NCI-H1694 (cell line): ENCODE measurements around the gene OPA3.

Source experiments
- DNase-seq: peaks from one replicate; lab custom pipeline; 2025; lab: John Stamatoyannopoulos, UW

Gene OPA3

DNA sequence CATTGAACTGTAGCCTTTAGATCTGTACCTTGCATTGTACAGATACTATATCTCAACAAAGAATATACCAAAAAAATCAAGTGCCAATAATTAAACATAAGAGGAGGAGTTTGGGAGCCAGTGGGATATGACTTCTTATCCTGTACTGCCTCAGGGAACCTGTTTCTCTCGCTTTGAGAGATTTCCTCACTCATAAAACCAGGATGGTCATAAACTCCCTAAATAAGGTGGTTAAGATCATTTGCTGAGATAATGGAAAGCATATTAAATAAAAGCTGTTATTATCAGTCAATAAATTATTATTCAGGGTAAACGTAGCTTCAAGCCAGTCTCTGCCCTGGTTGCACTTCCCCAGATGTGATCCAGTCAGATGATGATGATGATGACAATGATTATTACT, 17.0 kb downstream of the OPA3 start:
- no peak for DNase-seq

DNA sequence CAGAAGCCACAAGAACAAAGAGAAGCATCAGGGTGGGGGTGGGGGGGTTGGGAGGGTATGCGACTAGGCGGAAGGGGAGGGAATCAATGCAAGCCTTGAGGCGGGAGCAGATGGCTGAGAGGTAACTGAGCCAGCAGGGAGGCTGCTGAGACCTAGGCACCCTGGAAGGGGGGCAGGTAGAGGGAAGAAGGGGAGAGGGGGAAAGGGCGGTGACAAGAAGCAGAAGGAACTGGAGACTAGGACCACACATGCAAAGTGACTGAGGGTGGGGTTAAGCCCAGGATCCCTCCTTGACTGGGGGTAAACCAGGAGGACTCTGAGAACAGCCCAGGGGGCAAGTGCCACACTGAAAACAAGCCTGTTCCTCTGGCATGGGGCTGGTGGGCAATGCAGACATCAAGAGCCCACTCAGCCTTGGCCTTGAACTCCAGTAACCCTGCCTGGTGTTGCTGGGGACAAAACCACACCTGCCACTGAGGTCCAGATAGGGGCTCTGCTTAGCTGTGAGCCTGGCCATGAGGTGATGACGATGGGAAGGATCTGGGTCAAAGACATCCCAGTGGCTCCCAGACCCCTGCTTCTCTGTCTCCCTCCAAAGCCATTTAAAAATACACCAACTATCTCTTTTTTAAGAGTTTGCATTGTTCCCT, 20.3 kb downstream of the OPA3 start:
- no peak for DNase-seq

DNA sequence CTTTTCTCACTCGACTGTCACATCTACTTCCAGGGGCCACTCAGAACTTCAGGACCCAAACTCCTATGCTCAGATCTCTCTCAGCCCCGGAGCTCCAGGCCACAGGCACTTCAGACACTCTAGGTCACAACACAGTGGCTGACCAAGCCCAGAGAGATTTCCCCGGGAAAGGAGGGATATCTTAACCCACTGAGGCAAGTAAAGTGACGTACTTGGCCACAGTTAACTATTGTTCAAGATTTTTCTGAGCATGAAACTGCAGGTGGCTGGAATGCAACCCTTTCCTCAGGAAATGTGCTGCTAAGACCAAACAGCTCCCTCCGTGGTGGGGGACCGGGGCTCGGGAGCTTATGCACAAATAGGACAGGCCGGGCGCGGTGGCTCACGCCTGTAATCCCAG, 23.9 kb downstream of the OPA3 start:
- DNase-seq = no peak

DNA sequence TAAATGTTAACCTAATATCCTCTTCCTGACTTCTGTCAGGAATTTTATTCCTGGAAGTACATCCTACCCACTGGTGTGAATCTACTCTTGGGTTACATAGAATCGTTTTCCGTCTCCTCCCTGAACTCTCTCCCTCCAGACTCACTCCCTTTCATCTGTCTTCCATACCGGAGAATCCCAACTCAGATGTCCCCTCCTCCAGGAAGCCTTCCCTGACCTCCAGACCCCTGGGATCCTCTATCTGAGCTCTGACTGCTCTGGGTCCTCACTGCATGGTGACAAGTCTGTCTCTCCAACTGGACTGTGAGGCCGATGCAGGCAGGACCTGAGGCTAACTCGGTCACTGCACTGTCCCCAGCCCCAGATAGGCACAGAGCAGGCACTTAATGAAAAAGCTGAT, 24.6 kb downstream of the OPA3 start:
- no peak for DNase-seq

DNA sequence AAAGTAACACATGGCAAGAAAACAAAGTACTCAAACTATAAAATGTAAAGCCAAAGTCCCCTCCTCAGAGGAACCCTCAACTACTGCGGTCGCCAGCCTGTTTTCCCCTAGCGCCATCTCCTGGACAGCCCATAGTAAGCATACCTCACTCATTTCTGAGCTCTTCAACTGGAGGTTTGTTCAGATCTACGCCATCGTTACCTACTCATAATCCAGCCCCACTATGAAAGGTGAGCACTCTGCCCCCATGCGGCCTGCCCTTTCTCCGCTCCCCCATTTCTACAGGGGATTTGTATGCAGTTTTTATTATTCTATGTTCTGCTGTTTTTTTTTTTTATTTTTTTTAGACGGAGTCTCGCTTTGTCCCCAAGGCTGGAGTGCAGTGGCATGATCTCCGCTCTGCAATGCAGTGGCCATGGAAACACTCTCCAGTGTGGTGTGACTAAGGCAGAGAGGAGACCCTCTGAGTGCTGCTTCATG, 26.2 kb downstream of the OPA3 start:
- peak; percentile 59 for DNase-seq

DNA sequence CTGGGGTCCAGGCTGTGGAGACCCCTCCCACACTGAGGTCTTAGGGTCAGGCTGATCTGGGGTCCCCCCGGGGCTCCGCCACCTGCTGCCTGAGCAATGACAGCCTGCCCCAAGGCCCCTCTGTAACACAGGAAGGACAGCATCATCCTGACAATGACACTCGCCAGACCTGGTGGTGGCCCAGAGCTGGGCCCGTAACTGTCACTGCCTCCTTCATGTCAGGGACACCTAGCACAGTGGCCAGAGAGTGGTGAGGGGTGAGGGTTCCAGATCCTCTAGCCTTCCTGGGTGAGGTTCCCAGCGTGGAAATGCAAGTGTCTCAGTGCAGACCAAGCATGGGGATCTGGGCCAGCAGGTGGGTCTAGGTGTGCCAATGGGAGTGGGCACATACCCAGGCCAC, 27.8 kb downstream of the OPA3 start:
- no peak for DNase-seq

DNA sequence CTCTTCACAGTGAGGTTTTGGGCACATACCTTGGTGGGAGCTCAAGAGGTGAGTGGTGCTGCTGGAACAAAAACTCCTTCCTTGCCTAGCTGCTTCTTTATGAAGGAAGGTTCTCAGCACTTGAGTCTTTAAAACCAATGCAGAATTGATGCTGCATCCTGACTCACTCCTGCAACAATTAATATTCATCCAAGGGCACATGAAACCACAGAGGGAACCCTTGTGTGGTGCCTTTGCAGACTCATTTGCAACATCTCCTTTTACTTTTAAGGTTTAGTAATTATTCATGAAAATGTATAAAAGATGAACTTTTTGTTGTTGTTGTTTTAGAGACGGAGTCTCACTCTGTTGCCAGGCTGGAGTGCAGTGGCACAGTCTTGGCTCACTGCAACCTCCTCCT, 30.1 kb downstream of the OPA3 start:
- DNase-seq = no peak

DNA sequence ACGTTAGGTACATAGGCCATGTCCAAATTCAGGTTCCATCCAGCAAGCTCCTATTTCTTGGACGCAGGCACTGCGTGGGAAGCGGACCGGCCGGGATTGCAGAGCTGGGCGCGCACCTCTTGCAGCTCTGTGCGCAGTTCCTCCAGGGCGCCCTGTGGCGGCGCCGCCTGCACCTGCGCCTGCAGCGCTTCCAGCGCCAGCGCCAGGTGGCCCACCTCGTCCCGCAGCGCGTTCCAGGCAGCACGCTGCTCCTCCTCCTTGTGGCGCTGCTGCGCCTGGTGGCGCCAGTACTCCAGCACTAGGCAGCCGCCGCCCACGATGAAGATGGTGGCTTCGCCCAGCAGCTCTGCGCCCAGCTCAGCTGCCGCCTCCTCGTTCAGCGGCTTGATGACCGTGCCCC, 31.1 kb downstream of the OPA3 start:
- no peak for DNase-seq

DNA sequence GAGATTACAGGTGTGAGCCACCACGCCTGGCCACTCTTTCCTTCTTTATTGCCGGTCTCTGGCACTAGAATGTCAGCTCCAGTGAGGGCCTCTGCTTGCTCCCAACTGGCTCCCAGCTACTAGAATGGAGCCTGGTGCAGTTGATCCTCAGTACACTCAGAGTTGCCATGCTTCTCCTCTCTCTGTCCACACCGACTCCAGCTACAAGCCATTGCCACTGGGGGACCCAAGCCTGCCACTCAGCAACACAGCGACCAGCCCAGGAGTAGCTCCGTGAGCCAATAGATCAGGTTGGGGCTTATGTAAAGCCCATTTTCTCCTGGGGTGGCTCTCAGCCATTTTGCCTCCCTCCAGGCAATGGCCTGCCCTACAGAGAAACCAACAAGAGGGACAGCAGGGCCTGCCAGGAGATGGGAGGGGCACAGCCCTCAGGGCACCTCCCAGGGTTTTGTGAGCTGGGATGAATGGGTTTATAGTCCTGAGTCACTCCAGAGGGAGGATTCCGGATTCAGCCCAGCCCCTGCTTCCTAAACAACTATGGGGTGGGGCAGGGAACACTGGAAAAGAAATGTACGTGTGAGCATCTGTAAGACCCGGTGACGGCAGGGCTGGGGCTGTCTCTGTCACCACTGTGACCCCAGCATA, 36.5 kb downstream of the OPA3 start:
- no peak for DNase-seq

DNA sequence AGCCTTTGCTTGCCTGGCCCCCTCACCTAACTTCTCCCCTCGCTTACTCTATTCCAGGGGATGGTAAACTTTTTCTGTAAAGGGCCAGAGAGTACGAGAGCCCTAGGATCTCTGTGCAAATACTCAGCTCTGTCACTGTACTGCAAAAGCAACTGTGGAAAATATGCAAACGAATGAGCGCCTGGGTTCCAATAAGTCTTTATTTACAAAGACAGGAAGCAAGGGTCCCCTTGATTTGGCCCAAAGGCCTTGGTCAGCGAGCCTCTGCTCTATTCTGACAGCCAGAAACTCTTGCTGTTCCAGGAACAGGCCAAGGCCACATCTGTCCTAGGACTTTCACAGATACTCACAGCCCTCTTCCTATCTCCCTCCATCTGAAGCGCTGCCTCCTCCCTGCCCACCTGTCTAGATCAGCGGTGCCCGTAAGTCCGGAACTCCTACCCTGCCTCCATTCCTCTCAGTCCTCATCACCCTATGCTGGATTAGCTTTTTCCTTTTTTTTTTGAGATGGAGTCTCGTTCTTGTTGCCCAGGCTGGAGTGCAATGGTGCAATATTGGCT, 37.3 kb downstream of the OPA3 start:
- no peak for DNase-seq

DNA sequence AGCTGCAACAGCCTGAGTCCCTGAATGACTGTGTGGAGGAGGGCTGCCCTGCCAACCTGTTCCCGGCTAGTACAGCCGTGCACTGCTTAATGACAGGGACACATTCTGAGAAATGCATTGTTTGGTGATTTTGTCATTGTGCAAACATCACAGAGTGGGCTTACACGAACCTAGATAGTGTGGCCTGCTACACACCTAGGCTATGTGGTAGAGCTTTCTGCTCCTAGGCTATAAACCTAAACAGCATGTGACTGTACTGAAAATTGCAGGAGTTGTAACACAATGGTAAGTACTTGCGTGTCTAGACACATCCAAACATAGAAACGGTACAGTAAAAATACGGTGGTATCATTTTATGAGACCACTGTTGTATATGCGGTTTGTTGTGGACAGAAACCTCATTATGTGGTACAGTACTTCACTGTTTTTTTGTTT, 42.4 kb downstream of the OPA3 start:
- DNase-seq = no peak

DNA sequence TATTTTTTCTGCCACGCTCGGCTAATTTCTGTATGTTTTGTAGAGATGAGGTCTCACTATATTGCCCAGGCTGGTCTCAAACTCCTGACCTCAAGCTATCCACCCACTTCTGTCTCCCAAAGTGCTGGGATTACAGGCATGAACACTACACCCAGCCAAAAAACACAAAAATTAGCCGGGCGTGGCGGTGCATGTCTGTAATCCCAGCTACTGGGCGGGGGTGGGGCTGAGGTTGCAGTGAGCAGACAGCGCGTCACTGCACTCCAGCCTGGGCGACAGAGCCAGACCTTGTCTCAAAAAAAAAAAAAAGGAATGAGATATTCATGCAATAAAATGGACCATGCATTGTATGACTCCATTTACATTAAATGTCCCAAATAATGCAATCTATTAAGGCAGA, 45.1 kb downstream of the OPA3 start:
- no peak for DNase-seq

DNA sequence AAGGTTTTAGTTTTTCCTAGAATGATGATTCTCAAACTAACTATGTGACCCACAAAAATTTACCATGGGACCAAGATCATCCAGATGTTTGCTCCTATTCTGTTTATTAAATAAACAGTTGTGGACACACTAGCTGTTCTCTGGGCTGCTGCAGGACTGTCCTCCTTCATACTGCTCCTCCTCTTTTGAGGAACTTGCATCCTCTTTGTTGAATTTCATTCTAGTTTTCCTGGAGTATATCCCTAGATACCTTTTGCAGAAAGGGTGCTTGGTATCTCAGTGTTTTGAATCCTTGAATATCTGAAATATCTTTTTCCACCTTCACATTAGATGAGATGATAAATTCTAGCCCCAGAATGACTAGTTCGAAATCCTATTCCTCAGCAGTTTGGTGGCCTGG, 53.3 kb downstream of the OPA3 start:
- DNase-seq = no peak

DNA sequence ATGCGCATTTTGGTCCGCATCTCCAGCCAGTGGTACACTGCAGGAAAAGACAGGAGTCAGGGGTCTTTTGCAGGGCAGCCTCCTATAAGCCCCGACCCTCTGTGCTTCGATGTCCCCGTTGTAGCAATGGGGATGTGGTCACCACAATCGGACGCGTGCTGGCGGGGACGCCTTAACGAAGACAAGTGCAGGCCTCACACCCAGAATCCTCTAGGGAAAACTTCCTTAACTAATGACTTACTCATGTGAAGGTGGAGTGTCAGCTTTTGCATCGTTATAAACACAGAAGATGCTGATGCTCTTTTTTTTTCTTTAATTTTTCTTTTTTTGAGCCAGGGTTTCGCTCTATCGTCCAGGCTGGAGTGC, 55.2 kb downstream of the OPA3 start:
- no peak for DNase-seq

DNA sequence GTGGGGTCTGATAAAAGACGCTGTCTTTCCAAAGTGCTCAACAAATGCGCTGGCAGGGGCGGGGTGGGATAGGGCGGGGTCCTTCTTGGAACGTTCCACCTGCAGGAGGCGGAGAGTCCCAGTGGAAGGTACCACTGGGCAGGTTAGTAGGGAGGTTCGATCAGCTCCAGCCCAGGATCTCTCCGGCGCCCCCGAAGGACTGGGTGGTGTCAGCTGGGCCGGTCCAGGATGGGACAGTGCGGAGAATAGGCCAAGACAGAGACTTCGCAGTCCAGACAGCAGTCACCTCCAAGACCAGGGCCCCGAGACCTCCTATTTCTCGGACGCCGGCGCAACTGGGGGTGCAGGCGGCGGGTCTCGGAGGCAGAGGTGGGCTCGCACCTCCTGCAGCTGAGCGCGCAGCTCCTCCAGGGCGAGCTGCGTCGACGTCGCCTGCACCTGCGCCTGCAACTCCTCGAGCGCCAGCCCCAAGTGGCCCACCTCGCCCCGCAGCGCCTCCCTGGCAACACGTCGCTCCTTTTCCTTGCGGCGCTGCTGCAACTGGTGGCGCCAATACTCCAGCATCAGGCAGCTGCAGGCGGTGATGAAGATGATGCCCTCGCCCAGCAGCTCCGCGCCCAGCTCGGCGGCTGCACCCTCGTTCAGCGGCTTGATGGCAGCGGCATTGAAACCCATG, 55.7 kb downstream of the OPA3 start:
- DNase-seq = no peak

DNA sequence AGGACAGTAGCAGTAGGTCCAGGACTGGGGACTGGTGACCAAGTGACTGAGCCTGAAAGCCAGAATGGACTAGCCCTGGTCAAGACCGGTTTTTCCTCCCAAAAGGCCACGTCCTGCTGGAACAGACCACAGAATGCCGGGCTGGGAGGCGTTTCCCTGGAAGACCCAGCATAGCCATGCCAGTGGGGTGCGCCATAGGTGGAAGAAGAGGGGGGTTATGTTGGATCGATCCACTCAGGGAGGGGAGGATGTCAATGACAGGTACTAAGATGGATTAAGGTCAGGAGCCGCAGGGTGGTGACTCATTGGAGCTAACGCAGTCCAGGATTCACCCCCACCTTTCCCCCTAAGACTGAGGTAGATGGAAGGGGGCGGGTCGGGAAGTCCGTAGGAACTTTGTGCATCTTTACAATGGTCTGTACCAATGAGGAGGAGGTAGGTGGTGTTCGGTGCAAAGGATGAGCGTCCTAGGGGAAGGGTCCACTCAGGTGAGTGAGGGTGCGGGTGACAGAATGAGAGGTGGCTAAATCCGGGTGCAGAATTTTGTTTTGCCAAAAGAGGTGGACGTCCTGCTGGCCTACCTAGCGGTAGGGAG, 56.4 kb downstream of the OPA3 start:
- DNase-seq = no peak

DNA sequence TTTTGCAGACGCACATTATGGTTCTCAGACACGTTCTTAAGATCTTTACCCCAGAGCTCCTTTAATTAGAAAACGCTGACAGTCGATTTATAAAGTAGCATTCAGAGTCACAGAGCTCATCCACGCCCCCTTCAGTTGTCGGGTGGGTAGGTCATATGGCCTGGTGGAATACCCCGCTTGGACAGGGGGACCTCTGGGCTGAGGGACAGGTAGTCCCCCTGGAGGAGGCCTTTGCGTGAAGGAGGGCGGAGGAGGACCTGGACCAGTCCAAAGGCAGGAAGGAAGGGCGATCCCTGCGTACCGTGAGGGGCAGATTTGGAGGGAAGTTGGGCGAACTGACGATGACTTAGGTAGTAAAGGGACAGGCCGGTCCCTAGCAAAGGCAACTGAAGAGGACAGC, 56.9 kb downstream of the OPA3 start:
- no peak for DNase-seq

DNA sequence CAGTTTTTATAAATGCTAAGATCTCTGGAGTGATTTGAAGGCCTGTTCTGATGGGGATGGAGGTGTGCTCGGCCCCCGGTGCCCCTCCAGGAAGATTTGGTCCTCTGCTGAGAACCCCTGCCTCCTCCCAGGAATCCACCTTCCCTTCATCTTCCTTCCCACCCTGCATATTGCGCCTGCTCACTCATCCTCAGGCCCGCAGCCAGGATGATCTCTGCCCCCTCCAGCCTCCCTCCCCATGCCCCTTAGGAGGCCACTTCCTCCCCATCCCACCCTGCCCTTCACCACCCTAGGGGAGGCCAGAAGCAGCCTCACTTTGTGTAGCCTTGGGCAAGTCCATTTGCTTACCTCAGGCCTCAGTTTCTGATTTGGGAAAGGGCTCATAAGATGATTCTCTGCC, 57.6 kb downstream of the OPA3 start:
- DNase-seq = no peak

DNA sequence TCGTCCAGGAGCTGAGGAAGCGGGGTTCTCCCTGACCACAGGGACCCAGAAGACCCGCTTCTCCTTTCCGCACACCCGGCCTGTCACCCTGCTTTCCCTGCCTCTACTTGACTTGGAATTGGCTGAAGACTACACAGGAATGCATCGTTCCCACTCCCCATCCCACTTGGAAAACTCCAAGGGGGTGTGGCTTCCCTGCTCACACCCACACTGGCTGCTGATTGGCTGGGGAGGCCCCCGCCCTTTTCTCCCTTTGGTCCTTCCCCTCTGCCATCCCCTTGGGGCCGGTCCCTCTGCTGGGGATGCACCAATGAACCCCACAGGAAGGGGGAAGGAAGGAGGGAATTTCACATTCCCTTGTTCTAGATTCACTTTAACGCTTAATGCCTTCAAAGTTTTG, 58.5 kb downstream of the OPA3 start:
- peak; percentile 21 for DNase-seq

DNA sequence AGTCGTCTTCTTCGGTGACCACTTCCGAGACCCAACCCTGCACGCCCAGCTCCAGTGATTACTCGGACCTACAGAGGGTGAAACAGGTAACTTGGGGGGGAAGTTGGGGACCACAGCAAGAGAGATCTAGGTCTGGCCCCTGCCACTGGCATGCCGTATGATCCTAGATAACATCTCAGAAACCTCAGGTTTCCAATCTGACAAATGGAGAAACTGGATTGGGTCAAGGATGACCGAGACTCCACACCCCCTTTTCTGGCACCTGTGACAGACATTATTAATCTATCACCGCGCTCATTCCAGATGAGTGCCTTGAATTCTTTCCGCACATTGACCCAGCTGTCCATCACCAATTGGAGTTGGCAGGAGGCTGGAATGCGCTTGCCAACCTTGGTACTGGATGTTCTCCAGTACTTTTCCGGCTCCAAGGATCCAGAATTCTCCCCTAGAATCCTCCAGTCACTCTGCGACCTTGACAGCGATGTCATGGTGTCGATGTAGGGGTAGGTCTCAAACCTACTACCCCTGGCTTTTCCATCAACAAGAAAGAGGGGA, 60.0 kb downstream of the OPA3 start:
- no peak for DNase-seq

DNA sequence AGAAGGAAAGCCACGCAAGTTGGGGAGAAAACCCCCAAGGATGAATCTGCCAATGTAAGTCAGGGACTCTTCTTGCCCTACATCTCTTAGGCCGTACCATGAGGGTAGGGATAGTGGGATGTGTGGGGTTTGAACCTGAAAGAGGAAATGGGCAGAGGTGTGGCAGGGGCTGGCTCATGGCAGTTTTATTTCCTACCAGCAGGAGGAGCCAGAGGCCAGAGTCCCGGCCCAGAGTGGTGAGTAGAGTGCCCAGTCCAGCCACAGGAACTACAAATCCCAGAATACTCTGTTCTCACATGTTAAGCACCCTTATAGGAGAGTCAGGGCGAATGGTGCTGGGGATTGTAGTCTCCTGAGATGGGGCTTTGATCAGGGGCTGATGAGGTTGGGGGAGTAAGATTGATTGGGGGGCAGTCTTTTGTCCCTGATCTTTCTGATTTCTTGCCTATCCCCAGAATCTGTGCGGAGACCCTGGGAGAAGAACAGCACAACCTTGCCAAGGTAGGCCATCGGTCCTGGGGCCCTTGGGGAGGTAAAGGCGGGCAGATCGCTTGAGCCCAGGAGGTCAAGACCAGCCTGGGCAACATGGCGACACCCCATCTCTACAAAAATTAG, 60.9 kb downstream of the OPA3 start:
- DNase-seq = peak; percentile 95
